PFSK-1 (cell line): Measurements from ENCODE around the gene PAQR6.

ENCODE experiments used
- FOXP2 ChIP-seq: optimal IDR thresholded peaks from 2 replicates; pipeline ENCODE3; 2011; ENCODE audit warnings: borderline replicate concordance, control low read depth, inconsistent platforms; ENCODE audit not compliant: insufficient read depth; ENCODE audit errors: extremely low read length, extremely low read depth
- POLR2AphosphoS5 ChIP-seq: IDR thresholded peaks from 2 replicates; pipeline ENCODE4 v1.6.1; 2012; ENCODE audit warnings: low read depth, mild to moderate bottlenecking, control low read depth, low read length, moderate library complexity
- REST ChIP-seq, 2 experiments: IDR thresholded peaks; 2 replicates each; pipeline versions ENCODE4 v1.6.1 to v1.8.0; 2011 to 2012; ENCODE audit warnings: low read depth in 2 of 2, low read length in 2 of 2, control low read depth in 1 of 2, inconsistent platforms in 1 of 2, mild to moderate bottlenecking in 1 of 2, moderate library complexity in 1 of 2; ENCODE audit not compliant: insufficient read depth in 1 of 2
- SIN3A ChIP-seq: IDR thresholded peaks from 2 replicates; pipeline ENCODE4 v1.6.1; 2012; ENCODE audit warnings: mild to moderate bottlenecking, low read length, moderate library complexity, borderline replicate concordance; ENCODE audit not compliant: insufficient read depth
- TAF1 ChIP-seq: IDR thresholded peaks from 2 replicates; pipeline ENCODE4 v1.6.1; 2012; ENCODE audit warnings: low read length, control low read depth, borderline replicate concordance; ENCODE audit not compliant: insufficient read depth

Gene PAQR6

GRCh38 chr1:156262461-156263287 lies 14.8 kb upstream of the PAQR6 start:
- TF ChIP-seq TAF1 (no peak), REST (IDR thresholded peaks at IDR 0.05; ENCODE audit: insufficient read depth in 1 of 2, low read depth in 2 of 2, low read length in 2 of 2) (no peak), SIN3A (no peak), POLR2AphosphoS5 (no peak), FOXP2 (no peak)

GRCh38 chr1:156260896-156261295 lies 13.0 kb upstream of the PAQR6 start:
- TF ChIP-seq POLR2AphosphoS5 (no peak), REST (IDR thresholded peaks at IDR 0.05; ENCODE audit: insufficient read depth in 1 of 2, low read depth in 2 of 2, low read length in 2 of 2) (no peak), SIN3A (no peak), FOXP2 (no peak), TAF1 (no peak)

GRCh38 chr1:156259805-156260204 lies 11.9 kb upstream of the PAQR6 start:
- TF ChIP-seq POLR2AphosphoS5 (no peak), SIN3A (no peak), FOXP2 (no peak), TAF1 (no peak), REST (IDR thresholded peaks at IDR 0.05; ENCODE audit: insufficient read depth in 1 of 2, low read depth in 2 of 2, low read length in 2 of 2) (no peak)

- no peak for TF ChIP-seq FOXP2
- no peak for TF ChIP-seq SIN3A
- no peak for TF ChIP-seq REST (IDR thresholded peaks at IDR 0.05; ENCODE audit: insufficient read depth in 1 of 2, low read depth in 2 of 2, low read length in 2 of 2)
- no peak for TF ChIP-seq POLR2AphosphoS5
- no peak for TF ChIP-seq TAF1
These were observed 11.0 kb upstream of the PAQR6 start for GRCh38 chr1:156258859-156259258.
